AG10803 (cell line): ENCODE data around the gene ZNF619.
A peak's percentile ranks its signal among the peaks of the same experiment; 100 is the strongest.
"Not testable (repeated sequence)": the region's sequence is repeated elsewhere in the genome, so short reads cannot be mapped to it uniquely, and the experiment has no call there.

Experiments
- DNase-seq: peaks from one replicate; pipeline ENCODE4 v3.0.0; 2010; ENCODE audit warnings: low read depth
- H3K4me3 ChIP-seq: 2 replicates; pipeline ENCODE4 v1.5.1; 2011; ENCODE audit warnings: mild to moderate bottlenecking, low read length, control low read depth
- CTCF ChIP-seq: conservative IDR thresholded peaks from 2 replicates; pipeline ENCODE4 v1.5.1; 2011; ENCODE audit warnings: mild to moderate bottlenecking, low read length, control low read depth, inconsistent platforms

ZNF619 gene

DNA sequence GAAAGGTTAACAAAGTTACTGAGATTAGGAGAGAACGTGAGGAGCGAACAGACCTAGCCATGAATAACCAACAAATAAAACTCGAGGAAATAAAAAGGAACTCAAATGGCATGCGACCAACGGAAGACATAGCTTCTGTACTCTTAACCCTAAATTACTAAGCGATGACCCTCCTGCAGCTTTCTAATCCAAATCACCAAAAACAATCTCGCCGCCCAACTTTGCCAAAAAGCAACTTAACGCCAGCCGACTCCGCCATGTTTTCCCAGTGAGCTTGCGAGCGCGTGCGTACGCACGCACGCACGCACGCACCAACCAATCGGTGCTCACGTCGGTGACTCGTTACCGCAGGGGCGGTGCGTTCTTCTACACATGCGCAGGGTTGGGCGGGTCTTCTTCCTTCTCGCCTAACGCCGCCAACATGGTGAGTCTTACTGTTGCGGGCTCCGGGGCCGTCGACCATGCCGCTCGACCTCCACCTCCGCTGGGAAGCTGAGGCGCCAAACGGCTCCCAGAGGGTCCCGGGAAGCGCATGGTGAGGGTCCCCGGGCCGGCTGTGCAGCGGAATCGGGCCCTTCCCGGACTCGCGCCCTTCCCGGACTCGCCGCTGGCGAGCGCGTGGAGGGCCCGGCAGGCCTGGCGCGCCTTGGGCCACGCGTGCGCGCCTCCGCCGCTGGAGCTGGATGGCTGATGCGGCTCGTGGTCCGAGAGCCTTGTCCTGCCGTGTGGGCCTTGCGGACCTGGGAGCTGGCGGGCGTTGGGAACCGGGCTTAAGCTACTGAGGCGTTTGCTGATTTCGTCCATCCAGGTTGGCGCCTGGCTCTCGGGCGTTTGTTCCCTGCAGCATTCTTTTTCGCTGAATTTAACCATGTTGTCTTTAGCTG is 19.7 kb upstream of the ZNF619 start, which contains the start of gene RPL14:
Gene RPL14 (plus strand): TSS at position 400 of the 884 bp plus-strand sequence. CDS start 133 bp downstream, at position 533.
- peak within 1 kb of the TSS; percentile 93 for H3K4me3 ChIP-seq
- peak; percentile 96 for DNase-seq
- no peak for TF ChIP-seq CTCF

DNA sequence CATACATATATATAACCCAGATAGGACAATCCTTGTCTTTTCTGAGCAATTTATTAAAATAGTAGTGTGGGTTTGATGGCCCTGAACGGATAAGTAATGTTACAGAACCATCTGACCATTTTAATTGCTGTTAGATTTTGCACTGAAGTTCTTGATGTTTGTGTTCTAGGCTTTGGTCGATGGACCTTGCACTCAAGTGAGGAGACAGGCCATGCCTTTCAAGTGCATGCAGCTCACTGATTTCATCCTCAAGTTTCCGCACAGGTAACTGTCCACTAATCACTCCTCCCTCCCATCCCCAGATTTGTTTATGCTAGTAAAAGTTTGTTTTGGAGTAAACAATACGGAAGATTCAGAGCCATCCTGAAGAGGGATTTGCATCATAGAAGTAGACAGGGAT is 18.4 kb upstream of the ZNF619 start:
- no peak for TF ChIP-seq CTCF
- DNase-seq = no peak
- H3K4me3 ChIP-seq = peak overlapping the region; percentile 93

GRCh38 chr3:40460481-40460880 is 16.4 kb upstream of the ZNF619 start:
- not testable (repeated sequence) for H3K4me3 ChIP-seq, DNase-seq

- no peak for DNase-seq
- no peak overlapping the region for H3K4me3 ChIP-seq
- no peak for TF ChIP-seq CTCF
Measured at GRCh38 chr3:40461161-40461560, 15.8 kb upstream of the ZNF619 start.

- DNase-seq, H3K4me3 ChIP-seq: not testable (repeated sequence)
Measured at GRCh38 chr3:40462838-40463237, 14.1 kb upstream of the ZNF619 start.

- DNase-seq = no peak
- no peak for TF ChIP-seq CTCF
- H3K4me3 ChIP-seq = no peak overlapping the region
Measured at GRCh38 chr3:40463579-40463978, 13.3 kb upstream of the ZNF619 start.

GRCh38 chr3:40464339-40465110 is 12.4 kb upstream of the ZNF619 start:
- DNase-seq = no peak
- no peak overlapping the region for H3K4me3 ChIP-seq
- no peak for TF ChIP-seq CTCF

- no peak overlapping the region for H3K4me3 ChIP-seq
- TF ChIP-seq CTCF = no peak
- no peak for DNase-seq
Measured at GRCh38 chr3:40465111-40465407, 11.9 kb upstream of the ZNF619 start.
